A549 (cell line): ENCODE data around the gene WDR13.

Source experiments
- GATA3 ChIP-seq: IDR thresholded peaks from 2 replicates; pipeline ENCODE4 v1.6.1; 2012; ENCODE audit warnings: borderline replicate concordance
- MAZ ChIP-seq: fragments of 150-350 bp; IDR thresholded peaks from 2 replicates; pipeline ENCODE4 v1.6.1; 2014; ENCODE audit warnings: antibody characterized with exemption, low read depth, low read length, borderline replicate concordance
- POLR2A ChIP-seq: IDR thresholded peaks from 2 replicates; pipeline ENCODE4 v1.6.1; 2012; ENCODE audit warnings: mild to moderate bottlenecking, low read length
- RCOR1 ChIP-seq: fragments of 150-350 bp; IDR thresholded peaks from 2 replicates; pipeline ENCODE4 v1.6.1; 2014; ENCODE audit warnings: antibody characterized with exemption, low read length, low read depth
- TF ChIP-seq, protein P1 (sequence below): fragments of >200 bp; sonication (Bioruptor Twin); formaldehyde crosslinking; IDR thresholded peaks from 3 replicates; pipeline ENCODE4 v1.5.1; 2016
- TF ChIP-seq, protein P2 (sequence below): fragments of 150-350 bp; IDR thresholded peaks from 2 replicates; pipeline ENCODE4 v1.6.1; 2014; ENCODE audit warnings: low read depth, mild to moderate bottlenecking, low read length

DNA sequence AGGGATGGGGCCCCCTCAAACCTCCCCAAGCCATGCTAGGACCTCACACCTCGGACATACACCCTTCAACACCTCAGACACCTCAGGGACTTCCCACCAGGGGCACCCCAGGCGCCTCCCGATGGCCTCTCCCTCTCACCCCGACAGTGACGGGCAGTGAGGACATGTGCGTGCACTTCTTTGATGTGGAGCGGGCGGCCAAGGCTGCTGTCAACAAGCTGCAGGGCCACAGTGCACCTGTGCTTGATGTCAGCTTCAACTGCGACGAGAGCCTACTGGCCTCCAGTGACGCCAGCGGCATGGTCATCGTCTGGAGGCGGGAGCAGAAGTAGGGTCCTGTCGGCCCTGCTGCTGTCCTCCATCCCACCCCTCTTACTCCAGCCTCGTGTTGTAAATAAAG is 7.4 kb downstream of the WDR13 start:
- TF ChIP-seq, protein P1, sequence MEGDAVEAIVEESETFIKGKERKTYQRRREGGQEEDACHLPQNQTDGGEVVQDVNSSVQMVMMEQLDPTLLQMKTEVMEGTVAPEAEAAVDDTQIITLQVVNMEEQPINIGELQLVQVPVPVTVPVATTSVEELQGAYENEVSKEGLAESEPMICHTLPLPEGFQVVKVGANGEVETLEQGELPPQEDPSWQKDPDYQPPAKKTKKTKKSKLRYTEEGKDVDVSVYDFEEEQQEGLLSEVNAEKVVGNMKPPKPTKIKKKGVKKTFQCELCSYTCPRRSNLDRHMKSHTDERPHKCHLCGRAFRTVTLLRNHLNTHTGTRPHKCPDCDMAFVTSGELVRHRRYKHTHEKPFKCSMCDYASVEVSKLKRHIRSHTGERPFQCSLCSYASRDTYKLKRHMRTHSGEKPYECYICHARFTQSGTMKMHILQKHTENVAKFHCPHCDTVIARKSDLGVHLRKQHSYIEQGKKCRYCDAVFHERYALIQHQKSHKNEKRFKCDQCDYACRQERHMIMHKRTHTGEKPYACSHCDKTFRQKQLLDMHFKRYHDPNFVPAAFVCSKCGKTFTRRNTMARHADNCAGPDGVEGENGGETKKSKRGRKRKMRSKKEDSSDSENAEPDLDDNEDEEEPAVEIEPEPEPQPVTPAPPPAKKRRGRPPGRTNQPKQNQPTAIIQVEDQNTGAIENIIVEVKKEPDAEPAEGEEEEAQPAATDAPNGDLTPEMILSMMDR: no peak
- TF ChIP-seq GATA3 (no peak), MAZ (no peak), POLR2A (no peak), RCOR1 (no peak)
- TF ChIP-seq, protein P2, sequence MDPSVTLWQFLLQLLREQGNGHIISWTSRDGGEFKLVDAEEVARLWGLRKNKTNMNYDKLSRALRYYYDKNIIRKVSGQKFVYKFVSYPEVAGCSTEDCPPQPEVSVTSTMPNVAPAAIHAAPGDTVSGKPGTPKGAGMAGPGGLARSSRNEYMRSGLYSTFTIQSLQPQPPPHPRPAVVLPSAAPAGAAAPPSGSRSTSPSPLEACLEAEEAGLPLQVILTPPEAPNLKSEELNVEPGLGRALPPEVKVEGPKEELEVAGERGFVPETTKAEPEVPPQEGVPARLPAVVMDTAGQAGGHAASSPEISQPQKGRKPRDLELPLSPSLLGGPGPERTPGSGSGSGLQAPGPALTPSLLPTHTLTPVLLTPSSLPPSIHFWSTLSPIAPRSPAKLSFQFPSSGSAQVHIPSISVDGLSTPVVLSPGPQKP: no peak
